ENCODE data around the gene PIBF1. TPM values are rescaled to one million over a fixed set of nuclear protein-coding genes. Genes with fewer than 3 reads are reported as not detected.

PIBF1 gene
- total and polyA plus RNA-seq, 2 donors (not counting 1 experiment from before 2014, with no cell fraction given), result 9.6 to 25.1 TPM

GRCh38 chr13:73025217-73026012 is 243.5 kb downstream of the PIBF1 start:
- H3K9me3 ChIP-seq (ENCODE audit: control insufficient read depth, insufficient read depth, low read depth, low read length), result no peaks in the 10 kb centered on the region
- no peaks in the 10 kb centered on the region for H3K79me2 ChIP-seq (ENCODE audit: control insufficient read depth, insufficient read depth, low read length)
- TF ChIP-seq CTCF (conservative IDR thresholded peaks at IDR 0.05 in 1 of 2, IDR thresholded peaks at IDR 0.05 in 1 of 2; ENCODE audit: low read depth in 1 of 2, low read length in 2 of 2), result no peak
- TF ChIP-seq EZH2 (IDR thresholded peaks at IDR 0.05; ENCODE audit: low read length, missing control alignments), result no peak
- no peak overlapping the region for H3K27ac ChIP-seq (ENCODE audit: insufficient read depth, low read length)
- no peak overlapping the region for H3K9ac ChIP-seq (ENCODE audit: insufficient read depth, low read length)
- no peaks in the 10 kb centered on the region for H3K4me1 ChIP-seq (ENCODE audit: control insufficient read depth, extremely low read depth, insufficient read depth, low read length)
- H3K27me3 ChIP-seq (ENCODE audit: control insufficient read depth, insufficient read depth, low read length), result no peaks in the 10 kb centered on the region
- H4K20me1 ChIP-seq (ENCODE audit: control insufficient read depth, extremely low read depth, insufficient read depth, low read length), result no peaks in the 10 kb centered on the region
- DNase-seq (ENCODE audit: low read depth in 2 of 2), result peak in 1 of 2 donors; percentile 45
- H2AFZ ChIP-seq (ENCODE audit: low read length), result no peak overlapping the region
- no peak overlapping the region for H3K4me2 ChIP-seq (ENCODE audit: extremely low read depth, insufficient read depth, low read length)
- no peaks in the 10 kb centered on the region for H3K36me3 ChIP-seq (ENCODE audit: control insufficient read depth, insufficient read depth, low read length)
- H3K4me3 ChIP-seq (replicated peaks in 1 of 4; ENCODE audit: control extremely low read depth in 1 of 4, insufficient read depth in 1 of 4, low read depth in 3 of 4, low read length in 4 of 4), result no peak overlapping the region

- Histone ChIP-seq H3K79me2 (ENCODE audit: control insufficient read depth, insufficient read depth, low read length) (no peaks in the 10 kb centered on the region), H3K4me3 (replicated peaks in 1 of 4; ENCODE audit: control extremely low read depth in 1 of 4, insufficient read depth in 1 of 4, low read depth in 3 of 4, low read length in 4 of 4) (no peak overlapping the region), H3K36me3 (ENCODE audit: control insufficient read depth, insufficient read depth, low read length) (no peaks in the 10 kb centered on the region), H3K27ac (ENCODE audit: insufficient read depth, low read length) (no peak overlapping the region), H3K9ac (ENCODE audit: insufficient read depth, low read length) (no peak overlapping the region), H2AFZ (ENCODE audit: low read length) (no peak overlapping the region), H3K4me2 (ENCODE audit: extremely low read depth, insufficient read depth, low read length) (no peak overlapping the region), H3K9me3 (ENCODE audit: control insufficient read depth, insufficient read depth, low read depth, low read length) (no peaks in the 10 kb centered on the region), H4K20me1 (ENCODE audit: control insufficient read depth, extremely low read depth, insufficient read depth, low read length) (no peaks in the 10 kb centered on the region), H3K4me1 (ENCODE audit: control insufficient read depth, extremely low read depth, insufficient read depth, low read length) (no peaks in the 10 kb centered on the region), H3K27me3 (ENCODE audit: control insufficient read depth, insufficient read depth, low read length) (no peaks in the 10 kb centered on the region)
- no peak for TF ChIP-seq EZH2 (IDR thresholded peaks at IDR 0.05; ENCODE audit: low read length, missing control alignments)
- no peak for TF ChIP-seq CTCF (conservative IDR thresholded peaks at IDR 0.05 in 1 of 2, IDR thresholded peaks at IDR 0.05 in 1 of 2; ENCODE audit: low read depth in 1 of 2, low read length in 2 of 2)
- DNase-seq (ENCODE audit: low read depth in 2 of 2), result no peak
These were observed 253.0 kb downstream of the PIBF1 start for GRCh38 chr13:73034901-73035300.

GRCh38 chr13:73035660-73036059 is 253.7 kb downstream of the PIBF1 start:
- Histone ChIP-seq H2AFZ (ENCODE audit: low read length) (no peak overlapping the region), H3K27me3 (ENCODE audit: control insufficient read depth, insufficient read depth, low read length) (no peaks in the 10 kb centered on the region), H4K20me1 (ENCODE audit: control insufficient read depth, extremely low read depth, insufficient read depth, low read length) (no peaks in the 10 kb centered on the region), H3K9me3 (ENCODE audit: control insufficient read depth, insufficient read depth, low read depth, low read length) (no peaks in the 10 kb centered on the region), H3K4me3 (replicated peaks in 1 of 4; ENCODE audit: control extremely low read depth in 1 of 4, insufficient read depth in 1 of 4, low read depth in 3 of 4, low read length in 4 of 4) (no peak overlapping the region), H3K4me1 (ENCODE audit: control insufficient read depth, extremely low read depth, insufficient read depth, low read length) (no peaks in the 10 kb centered on the region), H3K27ac (ENCODE audit: insufficient read depth, low read length) (no peak overlapping the region), H3K36me3 (ENCODE audit: control insufficient read depth, insufficient read depth, low read length) (no peaks in the 10 kb centered on the region), H3K79me2 (ENCODE audit: control insufficient read depth, insufficient read depth, low read length) (no peaks in the 10 kb centered on the region), H3K4me2 (ENCODE audit: extremely low read depth, insufficient read depth, low read length) (no peak overlapping the region), H3K9ac (ENCODE audit: insufficient read depth, low read length) (no peak overlapping the region)
- TF ChIP-seq EZH2 (IDR thresholded peaks at IDR 0.05; ENCODE audit: low read length, missing control alignments) (no peak), CTCF (conservative IDR thresholded peaks at IDR 0.05 in 1 of 2, IDR thresholded peaks at IDR 0.05 in 1 of 2; ENCODE audit: low read depth in 1 of 2, low read length in 2 of 2) (no peak)
- DNase-seq (ENCODE audit: low read depth in 2 of 2), result no peak

Measured in fibroblast of lung (primary cell).